ENCODE results near the gene LTBP1.
"Not testable (repeated sequence)": the region's sequence is repeated elsewhere in the genome, so short reads cannot be mapped to it uniquely, and the experiment has no call there.

Gene LTBP1

DNA sequence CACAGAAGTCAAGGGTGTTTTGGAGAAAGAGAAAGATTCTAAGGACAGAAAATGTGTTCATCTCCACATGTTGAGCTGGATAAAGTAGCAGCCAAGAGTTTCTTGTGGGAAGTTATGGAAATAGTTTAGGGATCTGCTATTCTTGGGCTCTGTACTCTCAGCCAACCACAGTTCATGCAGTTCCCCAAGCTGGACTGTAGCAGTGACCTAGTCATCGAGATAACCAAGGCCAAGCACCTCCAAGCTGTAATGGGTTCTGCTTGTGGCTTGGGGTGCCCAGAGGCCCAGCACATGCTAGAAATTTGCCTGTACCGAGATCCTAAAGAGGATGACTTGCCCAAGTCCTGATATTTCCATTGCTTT, 437.8 kb downstream of the LTBP1 start:
- no peak for DNase-seq (ENCODE audit: low spot score)

DNA sequence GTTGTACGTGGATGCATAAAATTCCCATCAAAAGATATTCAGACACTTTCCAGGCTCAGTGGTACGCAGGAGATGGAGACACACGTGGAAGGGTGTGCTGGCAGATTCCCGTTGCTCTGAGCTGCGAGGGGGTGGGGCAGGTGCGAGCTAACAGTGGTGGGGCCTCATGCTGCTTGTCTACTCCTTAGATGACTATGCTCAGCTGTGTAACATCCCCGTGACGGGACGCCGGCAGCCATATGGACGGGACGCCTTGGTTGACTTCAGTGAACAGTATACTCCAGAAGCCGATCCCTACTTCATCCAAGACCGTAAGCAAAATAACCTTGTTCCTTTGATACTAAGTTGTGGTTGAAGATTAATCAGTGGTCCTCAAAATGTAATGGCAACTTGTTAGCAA, 442.2 kb downstream of the LTBP1 start:
- no peak for DNase-seq (ENCODE audit: low spot score)

DNA sequence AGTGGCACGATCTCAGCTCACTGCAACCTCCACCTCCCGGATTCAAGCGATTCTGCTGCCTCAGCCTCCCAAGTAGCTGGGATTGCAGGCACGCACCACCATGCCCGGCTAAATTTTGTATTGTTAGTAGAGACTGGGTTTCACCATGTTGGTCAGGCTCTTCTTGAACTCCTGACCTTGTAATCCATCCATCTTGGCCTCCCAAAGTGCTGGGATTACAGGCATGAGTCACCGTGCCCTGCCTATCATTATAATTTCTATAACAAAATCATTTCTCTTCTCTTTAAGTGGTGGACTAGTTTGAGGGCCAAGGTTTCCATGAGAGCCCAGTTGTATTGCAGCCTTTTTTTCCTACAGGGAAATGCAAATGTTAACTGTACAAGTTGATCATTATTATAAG, 442.9 kb downstream of the LTBP1 start:
- not testable (repeated sequence) for DNase-seq (ENCODE audit: low spot score)

DNA sequence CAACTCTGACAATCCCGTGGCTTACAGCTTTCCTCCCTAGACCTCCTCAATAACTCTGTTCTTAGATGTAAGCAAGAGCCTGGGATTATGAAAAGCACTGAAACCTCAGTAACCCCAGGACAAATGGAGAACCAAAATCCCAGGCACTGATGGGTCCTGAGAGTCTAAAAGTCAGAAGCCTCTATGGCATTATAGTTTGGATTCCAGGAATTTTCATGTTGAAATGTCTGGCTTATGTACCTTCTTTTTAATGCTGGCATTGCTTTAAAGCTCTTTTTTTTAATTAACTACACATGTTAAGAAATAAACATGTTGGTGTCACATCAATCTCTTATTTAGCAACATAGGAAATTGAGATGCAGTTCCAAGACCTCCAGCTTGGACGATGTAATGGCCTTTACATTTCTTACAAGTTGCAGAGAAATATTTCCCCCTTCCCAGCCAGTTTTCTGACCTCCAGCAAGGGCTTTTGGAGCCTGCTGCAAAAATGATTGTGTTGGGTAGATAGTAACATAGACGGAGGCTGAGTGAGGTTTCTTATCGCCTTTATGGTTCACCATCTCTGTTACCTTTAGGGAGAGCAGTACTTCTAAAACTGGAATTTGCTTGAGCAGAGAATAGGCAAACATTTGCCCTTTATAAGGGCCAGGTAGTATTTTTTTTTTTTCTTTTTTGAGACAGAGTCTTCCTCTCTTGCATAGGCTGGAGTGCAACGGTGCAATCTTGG, 444.9 kb downstream of the LTBP1 start:
- DNase-seq (ENCODE audit: low spot score): no peak

- DNase-seq (ENCODE audit: low spot score): no peak
Measured at GRCh38 chr2:33392366-33392765, 445.6 kb downstream of the LTBP1 start.

- no peak for DNase-seq (ENCODE audit: low spot score)
Measured at GRCh38 chr2:33395034-33395433, 448.3 kb downstream of the LTBP1 start.

DNA sequence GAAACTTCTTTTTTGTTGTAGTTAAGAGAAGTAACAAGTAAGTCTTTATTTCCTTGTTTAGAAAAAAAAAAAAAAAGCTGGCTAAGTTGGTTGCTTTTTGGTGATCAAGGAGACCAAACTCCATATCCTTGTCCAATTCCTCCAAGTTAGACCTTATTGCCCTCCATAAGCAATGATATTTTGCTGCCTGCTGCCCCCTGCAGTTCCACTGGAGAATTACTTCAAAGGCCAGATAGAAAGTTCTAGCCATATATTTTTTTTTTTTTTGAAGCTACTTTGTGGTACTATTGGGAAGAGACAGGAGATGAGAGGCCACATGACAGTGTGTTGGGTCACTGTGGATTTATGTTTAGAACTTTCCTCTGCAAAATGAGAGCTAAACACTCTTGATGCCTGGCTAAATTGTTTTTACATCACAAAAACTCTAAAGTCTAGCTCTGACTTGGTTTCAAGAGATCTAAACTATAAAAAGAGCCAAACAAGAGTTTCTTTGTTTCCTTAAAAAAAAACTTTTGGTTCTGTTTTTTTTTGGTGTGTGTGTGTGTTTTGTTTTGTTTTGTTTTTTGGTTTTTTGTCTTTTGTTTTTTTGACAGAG, 449.0 kb downstream of the LTBP1 start:
- DNase-seq (ENCODE audit: low spot score): peak; percentile 64

- DNase-seq (ENCODE audit: low spot score): no peak
Measured at GRCh38 chr2:33404321-33404720, 457.6 kb downstream of the LTBP1 start.

DNA sequence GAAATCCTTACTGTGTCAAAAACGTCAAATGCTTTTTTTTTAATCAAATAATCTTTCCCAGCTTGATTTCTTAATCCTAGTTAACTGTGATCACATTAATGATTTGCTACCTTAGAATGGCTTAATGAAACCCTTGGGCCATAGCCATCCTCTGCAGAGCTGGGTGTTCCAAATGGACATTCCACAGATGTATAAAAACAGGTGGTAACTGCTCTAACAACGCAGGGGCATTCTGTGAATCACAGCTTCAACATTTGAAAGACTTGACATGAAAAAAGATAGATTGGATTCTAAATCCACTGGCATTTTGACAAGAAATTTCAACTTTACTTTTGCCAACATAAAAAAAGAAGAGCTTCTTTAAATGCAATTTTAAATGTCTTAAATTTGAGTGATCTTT, 459.9 kb downstream of the LTBP1 start:
- no peak for DNase-seq (ENCODE audit: low spot score)

DNA sequence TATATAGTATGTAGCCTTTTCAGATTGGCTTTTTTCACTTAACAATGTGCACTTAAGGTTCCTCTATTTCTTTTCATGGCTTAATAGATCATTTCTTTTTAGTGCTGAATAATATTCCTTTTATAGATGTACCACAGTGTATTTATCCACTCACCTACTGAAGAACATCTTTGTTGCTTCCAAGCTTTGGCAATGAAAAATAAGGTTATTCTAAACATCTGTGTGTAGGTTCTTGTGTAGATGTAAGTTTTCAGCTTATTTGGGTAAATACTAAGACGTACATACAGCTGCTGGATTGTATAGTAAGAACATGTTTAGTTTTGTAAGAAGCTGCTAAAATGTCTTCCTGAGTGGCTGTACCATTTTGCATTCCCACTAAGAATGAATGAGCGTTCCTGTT, 461.4 kb downstream of the LTBP1 start:
- no peak for DNase-seq (ENCODE audit: low spot score)

- no peak for DNase-seq (ENCODE audit: low spot score)
Measured at GRCh38 chr2:33409417-33409955, 462.7 kb downstream of the LTBP1 start.

- peak; percentile 24 for DNase-seq (ENCODE audit: low spot score)
Measured at GRCh38 chr2:33411765-33412164, 465.0 kb downstream of the LTBP1 start.

DNA sequence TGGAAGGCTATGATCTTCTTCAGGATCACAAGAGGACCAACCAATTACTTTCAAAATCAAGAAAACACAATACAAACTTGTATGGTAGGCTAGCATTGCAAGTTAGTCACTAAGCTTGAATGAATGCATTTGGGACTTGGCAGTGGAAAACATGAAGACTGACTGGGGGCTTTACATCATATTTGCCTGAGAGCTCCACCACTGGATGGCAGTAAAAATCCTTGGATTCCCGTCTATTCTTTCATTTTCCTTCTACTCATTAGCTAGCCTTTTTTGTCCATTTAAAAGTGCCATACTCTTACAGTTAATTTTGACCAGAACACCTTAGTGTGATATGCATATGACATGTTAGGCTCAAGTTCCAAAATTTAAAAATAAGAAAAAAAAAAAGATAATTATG, 466.2 kb downstream of the LTBP1 start:
- peak; percentile 57 for DNase-seq (ENCODE audit: low spot score)

GRCh38 chr2:33419581-33420200, 472.9 kb downstream of the LTBP1 start:
- DNase-seq (ENCODE audit: low spot score): no peak

DNA sequence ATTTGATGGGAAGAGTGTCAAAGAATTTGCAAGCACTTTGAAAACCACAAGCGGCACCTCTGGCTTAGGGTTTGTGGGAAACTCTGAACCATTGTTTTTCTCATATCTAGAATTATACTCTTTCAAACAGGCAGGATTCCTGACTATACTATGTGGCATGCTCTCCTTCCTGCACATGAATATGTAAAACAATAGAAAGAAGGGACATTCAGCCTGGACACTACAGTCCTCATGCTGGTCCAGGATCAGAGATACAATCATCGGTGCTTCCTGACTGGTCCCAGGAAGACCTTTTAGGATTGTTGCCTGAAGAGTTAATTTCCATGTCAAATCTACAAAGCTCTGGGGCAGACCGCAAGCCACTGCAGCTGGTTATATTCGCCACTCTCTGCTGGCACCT, 474.0 kb downstream of the LTBP1 start:
- DNase-seq (ENCODE audit: low spot score): no peak

DNA sequence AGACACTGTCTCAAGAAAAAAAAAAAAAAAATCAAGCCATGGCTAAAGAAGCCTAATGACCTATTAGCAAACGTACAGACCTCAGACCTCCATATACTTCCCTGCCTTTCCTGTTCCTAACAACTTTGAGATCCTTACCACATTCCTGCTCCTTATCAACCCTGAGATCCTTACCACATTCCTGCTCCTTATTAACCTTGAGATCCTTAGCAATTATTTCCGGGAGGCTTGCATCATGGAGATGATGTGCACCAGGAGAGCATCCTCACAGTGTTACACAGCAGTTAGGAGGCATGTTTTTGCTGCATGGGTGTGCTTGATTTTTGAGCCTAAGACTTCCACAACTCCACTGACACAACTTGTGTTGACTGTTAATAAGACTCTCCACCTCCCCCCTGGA, 475.1 kb downstream of the LTBP1 start:
- no peak for DNase-seq (ENCODE audit: low spot score)

DNA sequence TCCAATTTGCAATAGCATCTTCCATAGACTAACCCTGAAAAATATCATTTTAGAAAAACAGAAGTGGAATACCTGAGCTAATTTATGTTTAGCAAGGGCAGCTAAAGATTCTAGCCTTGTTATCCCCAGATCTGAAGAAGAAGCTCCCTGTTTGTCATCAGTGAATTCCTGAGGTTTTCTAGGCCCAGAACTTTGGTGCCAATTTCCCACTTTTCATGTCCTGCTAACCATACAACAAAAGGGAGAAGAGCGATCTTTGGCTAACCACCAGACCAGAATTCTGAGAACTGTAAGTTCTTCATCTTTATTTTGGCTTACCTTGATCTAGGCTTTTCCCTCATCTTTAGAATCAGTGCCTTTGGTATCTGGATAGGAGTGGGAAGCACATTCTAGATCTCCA, 478.4 kb downstream of the LTBP1 start:
- DNase-seq (ENCODE audit: low spot score): no peak

DNA sequence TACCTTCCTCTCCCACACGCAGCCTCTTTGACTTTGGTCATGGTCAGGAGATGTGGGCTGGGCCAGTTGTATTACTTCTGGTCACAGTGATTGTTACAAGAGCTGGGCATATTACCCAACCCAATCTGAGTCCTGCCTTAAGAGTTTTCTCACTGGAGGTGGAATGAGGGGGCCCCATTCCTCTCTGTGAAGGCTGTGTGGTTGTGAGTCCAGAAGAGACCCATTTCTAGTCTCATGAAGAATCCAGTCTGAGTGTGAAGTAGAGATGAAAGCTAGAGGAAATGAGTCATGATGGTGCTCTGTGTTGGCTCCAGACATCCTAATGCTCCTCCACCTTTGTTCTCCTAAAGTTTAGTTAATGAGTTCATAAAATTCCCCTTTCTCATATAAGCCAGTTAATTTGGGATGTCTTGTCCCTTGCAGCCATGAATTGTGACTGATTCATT, 478.9 kb downstream of the LTBP1 start:
- peak; percentile 37 for DNase-seq (ENCODE audit: low spot score)

DNA sequence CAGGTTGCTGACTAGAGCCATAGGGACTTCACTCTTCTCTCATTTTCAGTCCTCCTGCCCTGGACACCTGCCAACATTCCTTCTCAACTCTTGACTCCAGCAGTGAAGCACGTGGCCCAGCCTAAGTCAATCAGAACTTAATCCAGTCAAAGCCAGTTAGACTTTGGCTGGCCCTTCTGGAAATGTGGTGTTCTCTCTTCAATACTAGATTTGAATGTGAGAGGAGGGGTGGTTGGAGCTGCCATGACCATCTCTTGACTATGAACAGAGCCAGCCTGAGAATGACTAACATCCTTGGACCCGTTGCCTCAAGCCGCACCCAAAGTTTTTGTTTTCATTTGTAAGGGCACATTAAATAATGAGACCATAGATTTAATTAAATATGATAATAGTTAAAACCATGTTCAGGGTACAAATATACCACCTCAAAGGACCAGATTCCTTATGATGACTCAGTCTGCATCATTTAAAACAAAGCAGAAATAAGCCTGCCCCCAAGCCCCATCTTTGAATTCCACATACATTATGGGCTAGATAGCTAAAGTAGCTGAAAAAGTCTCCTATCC, 480.0 kb downstream of the LTBP1 start:
- peak; percentile 23 for DNase-seq (ENCODE audit: low spot score)

DNA sequence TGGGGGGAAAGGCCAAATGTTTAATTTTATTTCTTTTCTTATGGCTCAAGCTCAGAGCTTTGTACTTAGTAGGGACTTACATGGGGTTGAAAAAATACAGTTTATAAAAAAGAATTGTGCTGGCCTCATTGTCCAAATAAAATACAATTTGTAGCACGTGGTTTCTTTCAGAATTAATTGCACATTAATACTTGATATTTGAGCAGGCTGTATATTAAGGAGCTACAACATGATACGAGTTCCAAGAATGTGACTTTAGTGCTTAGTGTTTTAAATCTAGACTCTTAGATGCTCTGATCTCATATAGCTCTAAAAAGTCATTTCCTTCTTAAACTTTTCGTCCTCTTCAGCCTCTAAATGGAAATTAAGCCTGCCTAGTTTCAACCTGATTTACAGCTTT, 483.3 kb downstream of the LTBP1 start:
- no peak for DNase-seq (ENCODE audit: low spot score)

- no peak for DNase-seq (ENCODE audit: low spot score)
Measured at GRCh38 chr2:33430856-33431255, 484.1 kb downstream of the LTBP1 start.

DNA sequence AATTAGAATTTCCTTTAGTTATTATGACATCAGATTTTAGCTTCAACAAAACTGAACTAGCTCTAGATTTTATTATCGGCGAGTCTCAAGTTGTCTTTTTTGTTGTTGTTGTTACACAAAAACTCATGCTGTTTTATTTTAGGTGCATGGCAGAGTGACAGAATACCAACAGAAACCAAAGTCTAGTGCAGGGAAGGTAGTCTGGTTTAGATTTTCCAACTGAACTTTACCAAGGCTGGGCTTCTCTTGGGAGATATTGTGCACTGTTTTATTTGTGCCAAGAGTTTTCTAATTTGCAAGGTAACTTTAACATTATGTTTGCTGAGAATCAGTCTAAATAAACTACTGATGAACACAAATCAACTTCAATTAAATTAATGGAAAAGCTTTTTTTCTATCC, 486.1 kb downstream of the LTBP1 start:
- DNase-seq (ENCODE audit: low spot score): no peak

Data from GM03348 (cell line).